ENCODE data around the gene ORC6. TPM values are rescaled to one million over a fixed set of nuclear protein-coding genes. Genes with fewer than 3 reads are reported as not detected.

ORC6 gene
- total and polyA plus RNA-seq, 9 of the 15 experiments (the other 6 are each of a cell fraction or from before 2014, with no cell fraction given), result 18.7 to 71.4 (median 47.0) TPM

- ATAC-seq (no peak), DNase-seq (ENCODE audit: extremely low read depth in 1 of 4, low spot score in 3 of 4) (no peak), FAIRE-seq (no peak)
- WGBS (ENCODE audit: insufficient coverage, low coverage, missing lambda C conversion rate), result 37% methylated on average over 9 of the region's 9 CpGs
- H3K4me1 ChIP-seq (replicated peaks in 1 of 2; ENCODE audit: control insufficient read depth in 2 of 2, insufficient read depth in 2 of 2, low read length in 2 of 2), result peaks cover 0 to 6% of the 10 kb centered on the region in 2 experiments; a peak in 1 of 5 replicates
- H3K9me1 ChIP-seq (ENCODE audit: control insufficient read depth, insufficient read depth, low read length), result no peaks in the 10 kb centered on the region
- no peak overlapping the region for H3K4me2 ChIP-seq (ENCODE audit: insufficient read depth, low read length)
- H3K27ac ChIP-seq (ENCODE audit: extremely low read depth, low read depth, low read length), result no peak overlapping the region
- no peaks in the 10 kb centered on the region; the same call in 2 of the 3 replicates for H3K36me3 ChIP-seq (ENCODE audit: control insufficient read depth, insufficient read depth, low read length)
- intact Hi-C loops (cut with micrococcal nuclease), result no loop called here
- no peak overlapping the region for H3K9ac ChIP-seq (ENCODE audit: insufficient read depth in 1 of 2, low read depth in 2 of 2, low read length in 2 of 2)
- TF ChIP-seq RBFOX2 (IDR thresholded peaks at IDR 0.05; ENCODE audit: low read depth, low read length), result no peak
- TF ChIP-seq DPF2 (IDR thresholded peaks at IDR 0.05), result no peak
- H4K20me1 ChIP-seq (replicated peaks; ENCODE audit: control insufficient read depth, insufficient read depth, low read length), result no peaks in the 10 kb centered on the region
- in situ Hi-C loops (cut with MboI), result no loop called here
- BruUV-seq (replicated peaks), result no TSS peak
- ChIA-PET POLR2A (interaction anchor here (0.9 to 1.4 kb wide), 2 partner anchors 11 to 12 kb away, joined by 3 to 4 read pairs; no protein-coding TSS in a partner anchor), CTCF (ENCODE audit: low intra/inter-chr PET ratio) (no interaction called here)
- H3K79me2 ChIP-seq (ENCODE audit: control insufficient read depth, insufficient read depth, low read length), result no peaks in the 10 kb centered on the region
- H3K9me3 ChIP-seq (replicated peaks; ENCODE audit: control insufficient read depth, insufficient read depth, low read depth, low read length), result peaks cover 2% of the 10 kb centered on the region; the same call in 1 of the 2 replicates
- no peak overlapping the region for H2AFZ ChIP-seq (ENCODE audit: low read depth, low read length)
- no peaks in the 10 kb centered on the region for H3K27me3 ChIP-seq (ENCODE audit: control insufficient read depth in 2 of 2, insufficient read depth in 2 of 2, low read length in 2 of 2)
- H3K4me3 ChIP-seq, result no peak overlapping the region
Observed at GRCh38 chr16:46727630-46728029, 38.2 kb downstream of the ORC6 start.

GRCh38 chr16:46728806-46729205 lies 39.3 kb downstream of the ORC6 start:
- Histone ChIP-seq H3K27me3 (ENCODE audit: control insufficient read depth in 2 of 2, insufficient read depth in 2 of 2, low read length in 2 of 2) (no peaks in the 10 kb centered on the region), H3K27ac (ENCODE audit: extremely low read depth, low read depth, low read length) (no peak overlapping the region), H4K20me1 (replicated peaks; ENCODE audit: control insufficient read depth, insufficient read depth, low read length) (no peaks in the 10 kb centered on the region), H3K36me3 (ENCODE audit: control insufficient read depth, insufficient read depth, low read length) (no peaks in the 10 kb centered on the region; the same call in 2 of the 3 replicates), H2AFZ (ENCODE audit: low read depth, low read length) (no peak overlapping the region), H3K9ac (ENCODE audit: insufficient read depth in 1 of 2, low read depth in 2 of 2, low read length in 2 of 2) (0 out of 4 replicates have a peak overlapping the region, but pooled peaks of 1 of the 2 experiments have one; percentile 36), H3K9me1 (ENCODE audit: control insufficient read depth, insufficient read depth, low read length) (no peaks in the 10 kb centered on the region), H3K4me3 (no peak overlapping the region), H3K4me2 (ENCODE audit: insufficient read depth, low read length) (no peak overlapping the region), H3K4me1 (replicated peaks in 1 of 2; ENCODE audit: control insufficient read depth in 2 of 2, insufficient read depth in 2 of 2, low read length in 2 of 2) (peaks cover 0 to 6% of the 10 kb centered on the region in 2 experiments; a peak in 1 of 5 replicates), H3K79me2 (ENCODE audit: control insufficient read depth, insufficient read depth, low read length) (no peaks in the 10 kb centered on the region), H3K9me3 (replicated peaks; ENCODE audit: control insufficient read depth, insufficient read depth, low read depth, low read length) (peaks cover 2% of the 10 kb centered on the region; the same call in 1 of the 2 replicates)
- in situ Hi-C loops (cut with MboI) (no loop called here), intact Hi-C loops (cut with micrococcal nuclease) (no loop called here)
- ChIA-PET POLR2A (interaction anchor here (0.9 kb wide), 1 partner anchor 11 kb away, joined by 3 read pairs; no protein-coding TSS in a partner anchor), CTCF (ENCODE audit: low intra/inter-chr PET ratio) (no interaction called here)
- BruUV-seq (replicated peaks), result no TSS peak
- FAIRE-seq (no peak), DNase-seq (ENCODE audit: extremely low read depth in 1 of 4, low spot score in 3 of 4) (no peak), ATAC-seq (no peak)
- WGBS (ENCODE audit: insufficient coverage, low coverage, missing lambda C conversion rate), result 53% methylated on average over 13 of the region's 14 CpGs
- TF ChIP-seq SAFB (IDR thresholded peaks at IDR 0.05; ENCODE audit: borderline replicate concordance, low read depth, low read length) (no peak), HOMEZ (CRISPR knock-in tag; IDR thresholded peaks at IDR 0.05) (no peak), AFF1 (IDR thresholded peaks at IDR 0.05; ENCODE audit: low read depth in 1 of 2, partially characterized antibody in 2 of 2) (no peak), ZNF212 (CRISPR knock-in tag; IDR thresholded peaks at IDR 0.05) (no peak), ZNF436 (CRISPR knock-in tag; IDR thresholded peaks at IDR 0.05) (no peak), ZNF311 (CRISPR knock-in tag; IDR thresholded peaks at IDR 0.05) (no peak)
